Endodermal cell (in vitro differentiated cells): Measurements from ENCODE around the gene ARHGAP44. TPM values are rescaled to one million over a fixed set of nuclear protein-coding genes. Genes with fewer than 3 reads are reported as not detected.

ENCODE experiments used
- DNase-seq: peaks from one replicate; pipeline ENCODE4 v3.0.0-alpha.2; 2017
- H3K27ac ChIP-seq: 2 replicates; pipeline ENCODE4 v1.5.1; 2013; ENCODE audit warnings: mild to moderate bottlenecking, low read depth, low read length, moderate library complexity
- H3K27me3 ChIP-seq: 2 replicates; pipeline ENCODE4 v1.6.1; 2013; ENCODE audit warnings: mild to moderate bottlenecking, low read length, moderate library complexity; ENCODE audit not compliant: insufficient read depth, control insufficient read depth, poor library complexity, severe bottlenecking
- H3K36me3 ChIP-seq: 2 replicates; pipeline ENCODE4 v1.7.0; 2013; ENCODE audit warnings: mild to moderate bottlenecking, low read length, moderate library complexity; ENCODE audit not compliant: control insufficient read depth, insufficient read depth
- H3K4me1 ChIP-seq: one replicate; pipeline ENCODE4 v1.7.0; 2013; ENCODE audit warnings: low read length; ENCODE audit not compliant: control insufficient read depth, insufficient read depth
- H3K4me3 ChIP-seq: 2 replicates; pipeline ENCODE4 v1.5.1; 2013; ENCODE audit warnings: mild to moderate bottlenecking, low read length, moderate library complexity
- H3K9ac ChIP-seq: 2 replicates; pipeline ENCODE4 v1.6.1; 2013; ENCODE audit warnings: mild to moderate bottlenecking, low read length, moderate library complexity; ENCODE audit not compliant: poor library complexity, severe bottlenecking; ENCODE audit errors: extremely low read depth
- H3K9me3 ChIP-seq: 2 replicates; pipeline ENCODE4 v1.6.1; 2013; ENCODE audit warnings: mild to moderate bottlenecking, low read length, moderate library complexity; ENCODE audit not compliant: control insufficient read depth
- H3K27ac Mint-ChIP-seq: 2 replicates; pipeline ENCODE4 v1.8.0; 2020; ENCODE audit warnings: mixed read lengths
- H3K27me3 Mint-ChIP-seq: 2 replicates; pipeline ENCODE4 v1.8.0; 2021; ENCODE audit warnings: mild to moderate bottlenecking, mixed read lengths; ENCODE audit not compliant: insufficient read depth
- H3K36me3 Mint-ChIP-seq: 2 replicates; pipeline ENCODE4 v1.8.0; 2020; ENCODE audit warnings: low read depth, mixed read lengths
- H3K4me1 Mint-ChIP-seq: 2 replicates; pipeline ENCODE4 v1.8.0; 2020; ENCODE audit warnings: mixed read lengths
- H3K4me3 Mint-ChIP-seq: 2 replicates; pipeline ENCODE4 v1.8.0; 2020; ENCODE audit warnings: mild to moderate bottlenecking, moderate library complexity, mixed read lengths
- H3K9me3 Mint-ChIP-seq: 2 replicates; pipeline ENCODE4 v1.8.0; 2020; ENCODE audit warnings: mild to moderate bottlenecking, mixed read lengths
- WGBS, 2 experiments: methylation state at CpG; one replicate each; pipeline versions ENCODE4 v1.1.5 to v1.1.7; 2013; ENCODE audit warnings: missing lambda C conversion rate in 2 of 2, mixed read lengths in 1 of 2; ENCODE audit not compliant: insufficient coverage in 1 of 2, insufficient read length in 1 of 2; 5-methylcytosine and 5-hydroxymethylcytosine counted together
- total RNA-seq, 2 donors: library from RNA; stranded (reverse); fragmentation: NEBNext Ultra II Directional in 1 of 2; extraction: Animal tissue kit (Norgen Biotek cat#: 25700) in 1 of 2; gene quantifications; 2 replicates in 1 of 2; 3 replicates in 1 of 2; pipeline ENCODE4 v1.2.1, GENCODE V29; 2021
- TF ChIP-seq, protein P1 (sequence below): fragments of 200-600 bp; sonication (generic); conservative IDR thresholded peaks from 2 replicates; pipeline ENCODE4 v1.5.0; 2021; ENCODE audit warnings: antibody characterized with exemption, mild to moderate bottlenecking

Gene ARHGAP44
- total RNA-seq, 2 donors from 2014 or later: 14.2 to 21.9 TPM

DNA sequence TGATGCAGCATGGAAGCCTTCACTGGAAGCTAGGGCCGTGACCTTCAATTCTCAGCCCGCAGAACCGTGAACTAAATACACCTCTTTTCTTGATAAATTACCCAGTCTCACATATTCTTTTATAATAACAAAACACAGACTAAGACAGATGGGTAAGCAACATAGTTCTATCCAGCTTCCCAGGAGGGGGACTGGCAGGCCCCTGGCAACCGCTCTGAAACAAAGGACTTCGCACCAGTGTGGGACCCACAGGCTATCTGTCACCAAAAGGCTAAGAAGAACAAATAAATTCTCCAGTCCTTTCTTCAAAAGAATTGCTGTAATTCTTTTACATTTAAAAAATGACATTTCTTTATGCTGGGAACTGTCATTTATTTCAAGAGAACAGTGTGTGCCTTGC is 209.6 kb downstream of the ARHGAP44 start:
- DNase-seq: no peak
- no peaks in the 10 kb centered on the region for H3K9me3 ChIP-seq
- H3K4me3 ChIP-seq: no peak overlapping the region
- Mint-ChIP-seq H3K4me3 (no peak overlapping the region), H3K9me3 (no peaks in the 10 kb centered on the region), H3K4me1 (no peaks in the 10 kb centered on the region), H3K27ac (no peak overlapping the region), H3K36me3 (peaks cover 57% of the 10 kb centered on the region), H3K27me3 (no peaks in the 10 kb centered on the region)
- TF ChIP-seq, protein P1, sequence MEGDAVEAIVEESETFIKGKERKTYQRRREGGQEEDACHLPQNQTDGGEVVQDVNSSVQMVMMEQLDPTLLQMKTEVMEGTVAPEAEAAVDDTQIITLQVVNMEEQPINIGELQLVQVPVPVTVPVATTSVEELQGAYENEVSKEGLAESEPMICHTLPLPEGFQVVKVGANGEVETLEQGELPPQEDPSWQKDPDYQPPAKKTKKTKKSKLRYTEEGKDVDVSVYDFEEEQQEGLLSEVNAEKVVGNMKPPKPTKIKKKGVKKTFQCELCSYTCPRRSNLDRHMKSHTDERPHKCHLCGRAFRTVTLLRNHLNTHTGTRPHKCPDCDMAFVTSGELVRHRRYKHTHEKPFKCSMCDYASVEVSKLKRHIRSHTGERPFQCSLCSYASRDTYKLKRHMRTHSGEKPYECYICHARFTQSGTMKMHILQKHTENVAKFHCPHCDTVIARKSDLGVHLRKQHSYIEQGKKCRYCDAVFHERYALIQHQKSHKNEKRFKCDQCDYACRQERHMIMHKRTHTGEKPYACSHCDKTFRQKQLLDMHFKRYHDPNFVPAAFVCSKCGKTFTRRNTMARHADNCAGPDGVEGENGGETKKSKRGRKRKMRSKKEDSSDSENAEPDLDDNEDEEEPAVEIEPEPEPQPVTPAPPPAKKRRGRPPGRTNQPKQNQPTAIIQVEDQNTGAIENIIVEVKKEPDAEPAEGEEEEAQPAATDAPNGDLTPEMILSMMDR: no peak
- no peak overlapping the region for H3K9ac ChIP-seq
- H3K27me3 ChIP-seq: no peaks in the 10 kb centered on the region
- H3K36me3 ChIP-seq: peaks cover 89% of the 10 kb centered on the region
- peak overlapping the region; percentile 70 for H3K27ac ChIP-seq
- 94 to 100% methylated on average over 1 to 5 of the region's 5 CpGs for WGBS, 2 experiments
- H3K4me1 ChIP-seq: no peaks in the 10 kb centered on the region

GRCh38 chr17:13000561-13000960 is 211.3 kb downstream of the ARHGAP44 start:
- H3K4me1 Mint-ChIP-seq: no peaks in the 10 kb centered on the region
- DNase-seq: no peak

DNA sequence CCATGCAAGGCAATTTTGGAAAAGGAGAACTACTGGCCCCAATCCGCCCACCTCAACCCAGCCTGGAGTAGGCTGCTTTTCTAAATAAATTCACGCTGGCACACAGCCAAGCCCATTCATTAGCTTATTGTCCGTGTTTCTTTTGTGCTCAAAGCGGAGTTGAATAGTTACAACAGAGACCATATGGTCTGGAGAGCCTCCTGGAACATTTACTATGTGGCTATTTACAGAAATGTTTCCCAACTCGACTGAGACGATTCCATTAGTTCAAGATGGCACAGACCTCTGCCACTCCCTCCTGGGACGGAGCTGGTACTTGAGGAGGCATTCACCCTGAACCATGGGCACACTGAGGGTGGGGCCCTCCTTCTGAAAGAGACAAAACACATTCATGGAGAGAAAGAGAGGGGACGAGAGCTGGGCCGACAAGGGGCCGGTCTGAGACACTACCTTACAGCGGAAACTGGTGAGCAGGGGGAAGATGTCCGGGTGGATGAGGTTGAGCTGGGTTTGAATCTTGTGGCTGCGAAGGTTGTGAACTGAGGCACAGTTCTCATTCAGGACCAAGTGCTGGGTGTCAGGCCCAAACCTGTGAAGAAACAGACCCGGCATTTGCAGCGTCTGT is 212.8 kb downstream of the ARHGAP44 start:
- WGBS, 2 experiments: 89 to 94% methylated on average over 10 to 15 of the region's 15 CpGs
- Mint-ChIP-seq H3K36me3 (peaks cover 50% of the 10 kb centered on the region), H3K4me1 (no peaks in the 10 kb centered on the region)

More at GRCh38 chr17:13000561-13000960, 211.3 kb downstream of the ARHGAP44 start:
- H3K36me3 ChIP-seq: peaks cover 90% of the 10 kb centered on the region
- no peaks in the 10 kb centered on the region for H3K27me3 Mint-ChIP-seq
- no peaks in the 10 kb centered on the region for H3K27me3 ChIP-seq
- no peak overlapping the region for H3K27ac ChIP-seq
- 92 to 94% methylated on average over 6 to 8 of the region's 8 CpGs for WGBS, 2 experiments
- no peak overlapping the region for H3K4me3 Mint-ChIP-seq
- H3K36me3 Mint-ChIP-seq: peaks cover 53% of the 10 kb centered on the region
- no peaks in the 10 kb centered on the region for H3K4me1 ChIP-seq
- no peak overlapping the region for H3K9ac ChIP-seq
- TF ChIP-seq, protein P1: no peak
- no peaks in the 10 kb centered on the region for H3K9me3 Mint-ChIP-seq
- no peak overlapping the region for H3K4me3 ChIP-seq
- H3K27ac Mint-ChIP-seq: peak overlapping the region; percentile 21
- no peaks in the 10 kb centered on the region for H3K9me3 ChIP-seq

More for the DNA sequence above, 212.8 kb downstream of the ARHGAP44 start:
- H3K27ac Mint-ChIP-seq: no peak overlapping the region
- H3K9ac ChIP-seq: no peak overlapping the region
- no peaks in the 10 kb centered on the region for H3K9me3 ChIP-seq
- TF ChIP-seq, protein P1: no peak
- no peak overlapping the region for H3K4me3 Mint-ChIP-seq
- H3K27ac ChIP-seq: peak overlapping the region; percentile 84
- H3K27me3 ChIP-seq: no peaks in the 10 kb centered on the region
- no peak for DNase-seq
- no peaks in the 10 kb centered on the region for H3K4me1 ChIP-seq
- H3K9me3 Mint-ChIP-seq: no peaks in the 10 kb centered on the region
- no peak overlapping the region for H3K4me3 ChIP-seq
- no peaks in the 10 kb centered on the region for H3K27me3 Mint-ChIP-seq
- H3K36me3 ChIP-seq: peaks cover 90% of the 10 kb centered on the region
